Keratinocyte (primary cell): ENCODE results near the gene SIGLEC1.

Experiments
- EZH2 ChIP-seq: IDR thresholded peaks from one replicate; pipeline ENCODE4 v1.6.1; 2012; ENCODE audit warnings: inconsistent platforms, mild to moderate bottlenecking, low read length, moderate library complexity
- TF ChIP-seq, protein P1 (sequence below), 3 experiments: IDR thresholded peaks in 1 of 3; conservative IDR thresholded peaks in 1 of 3; optimal IDR thresholded peaks in 1 of 3; 2 replicates in 2 of 3; 3 replicates in 1 of 3; pipeline versions ENCODE3 to v1.5.1; 2011; ENCODE audit warnings: low read length in 3 of 3, mild to moderate bottlenecking in 3 of 3, moderate library complexity in 2 of 3, control low read depth in 1 of 3, inconsistent platforms in 1 of 3; ENCODE audit not compliant: insufficient read depth in 2 of 3; ENCODE audit errors: extremely low read depth in 1 of 3

GRCh38 chr20:3686867-3687321, 25.5 kb downstream of the SIGLEC1 start:
- TF ChIP-seq, protein P1, sequence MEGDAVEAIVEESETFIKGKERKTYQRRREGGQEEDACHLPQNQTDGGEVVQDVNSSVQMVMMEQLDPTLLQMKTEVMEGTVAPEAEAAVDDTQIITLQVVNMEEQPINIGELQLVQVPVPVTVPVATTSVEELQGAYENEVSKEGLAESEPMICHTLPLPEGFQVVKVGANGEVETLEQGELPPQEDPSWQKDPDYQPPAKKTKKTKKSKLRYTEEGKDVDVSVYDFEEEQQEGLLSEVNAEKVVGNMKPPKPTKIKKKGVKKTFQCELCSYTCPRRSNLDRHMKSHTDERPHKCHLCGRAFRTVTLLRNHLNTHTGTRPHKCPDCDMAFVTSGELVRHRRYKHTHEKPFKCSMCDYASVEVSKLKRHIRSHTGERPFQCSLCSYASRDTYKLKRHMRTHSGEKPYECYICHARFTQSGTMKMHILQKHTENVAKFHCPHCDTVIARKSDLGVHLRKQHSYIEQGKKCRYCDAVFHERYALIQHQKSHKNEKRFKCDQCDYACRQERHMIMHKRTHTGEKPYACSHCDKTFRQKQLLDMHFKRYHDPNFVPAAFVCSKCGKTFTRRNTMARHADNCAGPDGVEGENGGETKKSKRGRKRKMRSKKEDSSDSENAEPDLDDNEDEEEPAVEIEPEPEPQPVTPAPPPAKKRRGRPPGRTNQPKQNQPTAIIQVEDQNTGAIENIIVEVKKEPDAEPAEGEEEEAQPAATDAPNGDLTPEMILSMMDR (optimal IDR thresholded peaks at IDR 0.05 in 1 of 3, IDR thresholded peaks at IDR 0.05 in 1 of 3, conservative IDR thresholded peaks at IDR 0.05 in 1 of 3; ENCODE audit: extremely low read depth in 1 of 3, insufficient read depth in 2 of 3, low read length in 3 of 3): no peak
- TF ChIP-seq EZH2: no peak
